IPS-NIHi11 (cell line): Measurements from ENCODE around the gene RADX.
A peak's percentile ranks its signal among the peaks of the same experiment; 100 is the strongest.
"Not testable (repeated sequence)": the region's sequence is repeated elsewhere in the genome, so short reads cannot be mapped to it uniquely, and the experiment has no call there.

Experiments used
- DNase-seq: peaks from one replicate; pipeline ENCODE4 v3.0.0; 2012; ENCODE audit warnings: mixed read lengths, low spot score

The RADX gene

GRCh38 chrX:106611679-106612392 is at the start of gene RADX:
Gene RADX, plus strand, starts transcription at chrX:106611978. Its CDS starts 103 bp downstream, at chrX:106612081.
- peak; percentile 69 for DNase-seq

- DNase-seq = no peak
These were observed 46.8 kb upstream of the RADX start for GRCh38 chrX:106564986-106565385.

- no peak for DNase-seq
These were observed 45.4 kb upstream of the RADX start for GRCh38 chrX:106566362-106566761.

- DNase-seq = no peak
These were observed 29.9 kb upstream of the RADX start for GRCh38 chrX:106581856-106582255.

DNA sequence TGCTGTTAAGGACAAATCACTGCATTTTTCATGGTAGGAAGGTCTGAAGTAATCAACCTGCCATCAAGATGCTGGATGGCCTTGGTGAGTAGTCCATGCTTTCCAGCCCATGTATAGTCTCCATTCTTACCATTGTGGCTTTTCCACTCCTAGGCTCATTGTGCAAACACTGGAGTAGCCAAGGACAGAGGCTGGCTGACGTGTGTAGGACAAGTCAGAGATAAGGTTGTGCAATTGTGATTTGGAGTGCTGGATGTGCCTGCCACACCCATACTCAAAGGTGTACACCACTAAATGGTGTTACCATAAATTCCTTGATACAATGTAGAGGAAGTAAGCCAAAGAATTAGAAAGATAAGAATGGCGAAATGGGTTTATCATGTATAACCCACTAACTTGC is 26.3 kb upstream of the RADX start:
- no peak for DNase-seq

- no peak for DNase-seq
These were observed 23.0 kb upstream of the RADX start for GRCh38 chrX:106588801-106589200.

DNA sequence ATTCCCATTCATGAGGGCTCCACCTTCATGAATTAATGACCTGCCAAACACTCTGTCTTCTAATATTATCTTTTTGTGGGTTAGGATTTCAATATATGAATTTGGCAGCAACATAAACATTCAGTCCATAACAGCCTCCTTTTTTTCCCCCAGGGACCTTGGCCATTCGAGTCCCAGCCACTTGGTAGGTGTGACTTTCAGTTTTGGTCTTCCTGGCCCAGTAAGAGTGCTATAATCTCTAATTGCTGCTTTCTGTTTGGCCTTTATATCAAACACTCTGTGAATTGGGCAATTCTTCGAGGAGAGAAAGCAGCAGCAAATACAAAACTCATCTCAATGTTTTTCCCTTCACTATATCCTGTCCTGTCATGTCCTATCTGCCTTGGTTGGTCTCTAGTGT is 12.4 kb upstream of the RADX start:
- DNase-seq = no peak

GRCh38 chrX:106606571-106606970 is 5.2 kb upstream of the RADX start:
- DNase-seq = no peak

GRCh38 chrX:106608016-106608415 is 3.8 kb upstream of the RADX start:
- no peak for DNase-seq

DNA sequence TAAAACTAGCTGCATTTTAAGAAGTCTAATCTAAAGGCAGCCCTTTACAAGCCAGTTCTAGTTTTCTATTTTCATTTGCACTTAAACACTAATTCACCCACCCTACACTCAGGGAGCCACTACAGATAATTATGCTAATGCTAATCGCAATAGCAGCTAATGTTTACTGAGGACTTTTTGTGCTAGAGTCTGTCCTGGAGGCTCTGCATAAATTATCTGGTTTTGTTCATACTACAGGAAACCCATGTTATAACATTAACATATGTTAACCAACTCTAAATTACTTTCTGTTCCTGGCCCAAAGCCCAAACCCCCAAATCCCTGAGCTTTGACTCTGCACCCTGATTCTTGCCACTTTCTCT is 480 bp upstream of the RADX start:
- DNase-seq = no peak

GRCh38 chrX:106612393-106612763 is 600 bp downstream of the RADX start:
- DNase-seq = peak; percentile 1

- DNase-seq = no peak
These were observed 1.5 kb downstream of the RADX start for GRCh38 chrX:106613277-106613676.

DNA sequence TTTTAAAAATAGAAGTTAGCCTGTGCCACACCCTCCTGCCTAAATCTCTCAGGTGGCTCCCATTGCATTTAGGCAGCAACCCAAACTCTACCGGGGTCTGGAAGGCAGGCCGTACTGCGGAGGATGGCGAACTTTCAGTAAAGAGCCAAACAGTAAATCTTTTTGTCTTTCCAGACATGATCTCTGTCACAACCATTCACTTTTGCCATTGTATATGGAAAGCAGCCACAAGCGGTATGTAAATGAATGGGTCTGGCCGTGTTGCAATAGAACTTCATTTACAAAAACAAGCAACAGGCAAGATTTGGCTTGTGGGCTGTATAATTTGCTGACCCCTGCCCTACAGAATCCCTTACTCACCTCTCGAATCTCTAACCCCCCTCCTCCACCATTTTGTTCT is 3.3 kb downstream of the RADX start:
- no peak for DNase-seq

DNA sequence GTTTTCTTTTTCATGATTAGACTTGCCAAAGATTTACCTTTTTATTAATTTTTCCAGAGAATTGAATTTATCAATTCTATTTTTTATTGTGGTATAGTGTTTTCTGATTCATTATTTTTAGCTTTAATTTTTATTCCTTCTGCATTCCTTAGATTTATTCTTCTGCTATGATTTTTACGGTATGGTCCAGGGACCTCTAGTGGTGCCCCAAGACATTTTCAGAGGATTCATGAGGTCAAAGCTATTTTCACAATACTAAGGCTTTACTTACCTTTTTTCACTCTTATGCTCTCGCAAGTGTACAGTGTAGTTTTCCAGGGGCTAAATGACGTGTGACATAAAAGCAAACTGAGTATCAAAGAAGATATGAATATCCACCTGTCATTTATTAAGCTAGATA is 8.0 kb downstream of the RADX start:
- no peak for DNase-seq

GRCh38 chrX:106621836-106622235 is 10.1 kb downstream of the RADX start:
- DNase-seq = no peak

- DNase-seq = no peak
These were observed 15.0 kb downstream of the RADX start for GRCh38 chrX:106626789-106627188.

- DNase-seq = no peak
These were observed 19.8 kb downstream of the RADX start for GRCh38 chrX:106631615-106632014.

DNA sequence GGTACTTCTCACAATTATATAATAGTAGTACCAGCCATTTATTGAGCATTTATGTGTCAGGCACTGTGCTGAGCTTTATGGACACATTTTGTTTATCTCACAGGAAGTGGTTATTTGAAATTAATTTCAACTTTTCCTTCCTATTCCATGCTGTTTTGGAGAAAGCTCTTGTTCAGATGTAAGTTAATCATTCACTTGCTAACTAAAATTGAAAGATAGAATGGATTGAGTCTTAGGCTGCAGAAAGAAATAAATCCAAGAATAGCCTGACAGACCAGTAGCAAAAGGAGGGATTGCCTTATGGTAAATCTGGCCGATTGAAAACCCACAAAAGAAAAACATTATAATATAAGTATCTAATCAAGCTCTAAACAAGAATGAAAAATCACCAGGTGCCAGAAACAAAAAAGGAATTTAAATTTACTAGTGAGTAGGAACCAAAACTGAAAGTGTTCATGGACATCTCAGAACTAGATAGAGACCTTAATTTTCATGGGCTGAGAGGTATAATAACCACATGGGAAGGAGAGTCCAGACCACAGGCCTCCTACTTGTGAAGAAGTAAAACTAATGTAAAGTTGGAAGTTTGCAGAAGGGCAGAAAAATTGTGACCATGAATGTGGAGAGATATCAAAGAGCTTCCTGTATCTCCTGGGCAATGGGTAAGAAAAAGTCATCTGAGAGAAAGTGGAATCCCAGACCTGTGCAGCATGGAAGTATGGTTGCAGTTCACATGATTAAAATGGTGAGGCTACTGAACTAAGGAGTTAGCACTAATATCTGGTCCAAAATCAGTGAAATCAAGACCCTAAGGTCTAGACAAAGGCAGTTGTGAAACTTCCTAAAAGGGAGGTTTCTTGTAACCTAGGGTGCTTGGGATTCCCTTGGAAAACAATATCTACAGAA is 38.0 kb downstream of the RADX start:
- DNase-seq = no peak

GRCh38 chrX:106653625-106654024 is 41.8 kb downstream of the RADX start:
- DNase-seq = not testable (repeated sequence)

DNA sequence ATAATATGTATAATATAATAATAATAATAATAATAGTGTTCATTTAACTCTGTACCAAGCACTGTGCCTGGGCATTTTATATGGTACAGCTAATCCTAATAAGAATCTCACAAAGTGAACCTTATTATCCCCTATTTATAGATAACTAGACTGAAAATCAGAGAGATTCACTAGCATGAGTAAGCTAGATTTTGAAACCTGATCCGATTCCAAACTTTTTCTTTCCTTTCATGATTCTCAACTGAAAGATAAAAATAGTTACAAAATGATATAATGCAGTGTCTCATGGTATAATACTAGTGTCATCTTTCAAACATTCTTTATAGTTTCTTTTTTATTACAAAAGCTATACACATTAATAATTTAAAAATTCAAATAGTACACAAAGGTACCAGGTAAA is 58.9 kb downstream of the RADX start:
- no peak for DNase-seq

- DNase-seq = no peak
These were observed 60.7 kb downstream of the RADX start for GRCh38 chrX:106672527-106672926.

GRCh38 chrX:106680716-106681115 is 68.9 kb downstream of the RADX start:
- no peak for DNase-seq

GRCh38 chrX:106684207-106684606 is 72.4 kb downstream of the RADX start:
- no peak for DNase-seq
